Liver (tissue), 9 donors: ENCODE measurements around the gene LZTS3. TPM values are rescaled to one million over a fixed set of nuclear protein-coding genes. Genes with fewer than 3 reads are reported as not detected.

Experiments used
- DNase-seq: peaks from one replicate; pipeline ENCODE4 v3.0.0-alpha.2; 2017; ENCODE audit warnings: low spot score
- H3K27ac ChIP-seq, 2 donors: one replicate each; pipeline ENCODE4 v1.7.0; 2013; ENCODE audit warnings: inconsistent platforms in 2 of 2, low read length in 2 of 2, control low read depth in 1 of 2, low read depth in 1 of 2, mild to moderate bottlenecking in 1 of 2
- H3K27me3 ChIP-seq, 4 donors: one replicate each; pipeline versions ENCODE4 v1.6.1 to v1.7.0; 2013; ENCODE audit warnings: low read length in 3 of 4, inconsistent platforms in 1 of 4, mild to moderate bottlenecking in 1 of 4, moderate library complexity in 1 of 4; ENCODE audit not compliant: control insufficient read depth in 4 of 4, insufficient read depth in 4 of 4
- H3K36me3 ChIP-seq, 4 donors: one replicate each; pipeline versions ENCODE4 v1.6.1 to v1.7.0; 2013; ENCODE audit warnings: low read length in 3 of 4, mild to moderate bottlenecking in 3 of 4, low read depth in 1 of 4, moderate library complexity in 1 of 4; ENCODE audit not compliant: control insufficient read depth in 4 of 4, insufficient read depth in 3 of 4
- H3K4me1 ChIP-seq, 4 donors: one replicate each; pipeline versions ENCODE4 v1.6.1 to v1.7.0; 2013; ENCODE audit warnings: low read length in 3 of 4, mild to moderate bottlenecking in 3 of 4, moderate library complexity in 1 of 4; ENCODE audit not compliant: control insufficient read depth in 4 of 4, insufficient read depth in 4 of 4
- H3K4me3 ChIP-seq, 3 donors: one replicate each; pipeline versions ENCODE4 v1.6.1 to v1.7.0; 2013; ENCODE audit warnings: low read length in 3 of 3, control low read depth in 1 of 3, low read depth in 1 of 3, mild to moderate bottlenecking in 1 of 3
- H3K9ac ChIP-seq, 2 donors: one replicate each; pipeline ENCODE4 v1.7.0; 2013; ENCODE audit warnings: low read length in 2 of 2, mild to moderate bottlenecking in 2 of 2, moderate library complexity in 2 of 2, control low read depth in 1 of 2, low read depth in 1 of 2
- H3K9me3 ChIP-seq, 4 donors: one replicate each; pipeline versions ENCODE4 v1.6.1 to v1.7.0; 2013; ENCODE audit warnings: low read length in 3 of 4; ENCODE audit not compliant: control insufficient read depth in 4 of 4
- FOXA1 ChIP-seq: IDR thresholded peaks from 2 replicates; pipeline ENCODE4 v1.6.1; 2016; ENCODE audit warnings: antibody characterized with exemption
- FOXA2 ChIP-seq: IDR thresholded peaks from 2 replicates; pipeline ENCODE4 v1.6.1; 2016; ENCODE audit warnings: antibody characterized with exemption
- GABPA ChIP-seq, 2 donors: IDR thresholded peaks in 1 of 2; conservative IDR thresholded peaks in 1 of 2; 2 replicates each; pipeline ENCODE4 v1.6.1; 2016; ENCODE audit warnings: antibody characterized with exemption in 2 of 2, mild to moderate bottlenecking in 1 of 2, moderate library complexity in 1 of 2
- HNF4A ChIP-seq, 2 donors: conservative IDR thresholded peaks; 2 replicates each; pipeline ENCODE4 v1.6.1; 2016; ENCODE audit warnings: antibody characterized with exemption in 2 of 2, mild to moderate bottlenecking in 2 of 2
- HNF4G ChIP-seq: IDR thresholded peaks from 2 replicates; pipeline ENCODE4 v1.6.1; 2016; ENCODE audit warnings: antibody characterized with exemption
- JUND ChIP-seq, 2 donors: IDR thresholded peaks; 2 replicates each; pipeline ENCODE4 v1.6.1; 2016; ENCODE audit warnings: antibody characterized with exemption in 2 of 2
- NR2F2 ChIP-seq: IDR thresholded peaks from 2 replicates; pipeline ENCODE4 v1.6.1; 2016; ENCODE audit warnings: antibody characterized with exemption
- RAD21 ChIP-seq, 2 donors: IDR thresholded peaks; 2 replicates each; pipeline ENCODE4 v1.6.1; 2016; ENCODE audit warnings: antibody characterized with exemption in 2 of 2, mild to moderate bottlenecking in 2 of 2
- RXRA ChIP-seq, 2 donors: IDR thresholded peaks; 2 replicates each; pipeline ENCODE4 v1.6.1; 2017 to 2018; ENCODE audit warnings: antibody characterized with exemption in 2 of 2, mild to moderate bottlenecking in 1 of 2
- TAF1 ChIP-seq: conservative IDR thresholded peaks from 2 replicates; pipeline ENCODE4 v1.6.1; 2016; ENCODE audit warnings: antibody characterized with exemption, mild to moderate bottlenecking
- YY1 ChIP-seq: IDR thresholded peaks from 2 replicates; pipeline ENCODE4 v1.6.1; 2016; ENCODE audit warnings: antibody characterized with exemption, mild to moderate bottlenecking
- WGBS: extraction: QIAGEN DNeasy Blood & Tissue Kit; methylation state at CpG from one replicate; pipeline ENCODE4 v1.1.7; 2013; 5-methylcytosine and 5-hydroxymethylcytosine counted together
- polyA plus RNA-seq, 2 donors: library from polyadenylated mRNA; stranded (reverse) in 1 of 2; unstranded in 1 of 2; fragments of 200-250 nt in 1 of 2; fragments of >200 nt in 1 of 2; fragmentation: Nextera tagmentation in 1 of 2; extraction: Ambion mirVana in 1 of 2; gene quantifications; one replicate each; pipeline versions ENCODE4 v1.2.1 to v1.2.3, GENCODE V29; 2013 to 2015
- total RNA-seq, 2 donors: library from RNA; depleted of rRNA; stranded (reverse); fragments of >200 nt; gene quantifications; one replicate each; pipeline ENCODE4 v1.2.3, GENCODE V29; 2014
- TF ChIP-seq, protein P1 (sequence below): fragments of 150-350 bp; IDR thresholded peaks from 2 replicates; pipeline ENCODE4 v1.5.1; 2017; ENCODE audit warnings: improper control_type of control experiment, low read depth, low read length; ENCODE audit not compliant: missing input control
- TF ChIP-seq, protein P2 (sequence below): IDR thresholded peaks from 2 replicates; pipeline ENCODE4 v1.6.1; 2016; ENCODE audit warnings: antibody characterized with exemption
- TF ChIP-seq, protein P3 (sequence below): IDR thresholded peaks from 2 replicates; pipeline ENCODE4 v1.6.1; 2016; ENCODE audit warnings: antibody characterized with exemption
- TF ChIP-seq, protein P4 (sequence below): IDR thresholded peaks from 2 replicates; pipeline ENCODE4 v1.6.1; 2016; ENCODE audit warnings: antibody characterized with exemption, mild to moderate bottlenecking
- donor health status: healthy.
- donor health status: healthy.
- donor health status: healthy.
- donor health status: healthy.
- donor health status: healthy.

LZTS3 gene
- total and polyA plus RNA-seq, 4 donors = 1.9 to 3.7 (median 3.5) TPM

DNA sequence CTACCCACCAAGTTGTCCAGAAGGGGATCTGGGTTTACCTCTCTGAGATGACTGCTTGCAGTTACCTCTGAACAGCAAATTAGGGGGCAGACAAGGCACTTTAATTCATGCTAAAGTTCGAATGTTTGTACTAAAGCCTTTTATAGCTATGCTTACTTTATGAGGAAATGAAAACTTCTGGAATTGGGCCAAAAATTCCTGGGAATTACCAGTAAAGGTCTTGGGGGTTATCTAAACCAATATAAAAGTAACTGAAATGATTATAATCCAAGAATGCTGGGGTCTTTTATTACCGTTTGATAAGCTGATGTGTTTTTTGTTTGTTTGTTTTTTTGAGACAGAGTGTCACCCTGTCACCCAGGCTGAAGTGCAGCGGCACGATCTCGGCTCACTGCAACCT lies 7.9 kb upstream of the LZTS3 start (continued):
- TF ChIP-seq, protein P1, sequence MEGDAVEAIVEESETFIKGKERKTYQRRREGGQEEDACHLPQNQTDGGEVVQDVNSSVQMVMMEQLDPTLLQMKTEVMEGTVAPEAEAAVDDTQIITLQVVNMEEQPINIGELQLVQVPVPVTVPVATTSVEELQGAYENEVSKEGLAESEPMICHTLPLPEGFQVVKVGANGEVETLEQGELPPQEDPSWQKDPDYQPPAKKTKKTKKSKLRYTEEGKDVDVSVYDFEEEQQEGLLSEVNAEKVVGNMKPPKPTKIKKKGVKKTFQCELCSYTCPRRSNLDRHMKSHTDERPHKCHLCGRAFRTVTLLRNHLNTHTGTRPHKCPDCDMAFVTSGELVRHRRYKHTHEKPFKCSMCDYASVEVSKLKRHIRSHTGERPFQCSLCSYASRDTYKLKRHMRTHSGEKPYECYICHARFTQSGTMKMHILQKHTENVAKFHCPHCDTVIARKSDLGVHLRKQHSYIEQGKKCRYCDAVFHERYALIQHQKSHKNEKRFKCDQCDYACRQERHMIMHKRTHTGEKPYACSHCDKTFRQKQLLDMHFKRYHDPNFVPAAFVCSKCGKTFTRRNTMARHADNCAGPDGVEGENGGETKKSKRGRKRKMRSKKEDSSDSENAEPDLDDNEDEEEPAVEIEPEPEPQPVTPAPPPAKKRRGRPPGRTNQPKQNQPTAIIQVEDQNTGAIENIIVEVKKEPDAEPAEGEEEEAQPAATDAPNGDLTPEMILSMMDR = no peak
- TF ChIP-seq NR2F2 = no peak
- no peak for TF ChIP-seq YY1
- TF ChIP-seq, protein P2, sequence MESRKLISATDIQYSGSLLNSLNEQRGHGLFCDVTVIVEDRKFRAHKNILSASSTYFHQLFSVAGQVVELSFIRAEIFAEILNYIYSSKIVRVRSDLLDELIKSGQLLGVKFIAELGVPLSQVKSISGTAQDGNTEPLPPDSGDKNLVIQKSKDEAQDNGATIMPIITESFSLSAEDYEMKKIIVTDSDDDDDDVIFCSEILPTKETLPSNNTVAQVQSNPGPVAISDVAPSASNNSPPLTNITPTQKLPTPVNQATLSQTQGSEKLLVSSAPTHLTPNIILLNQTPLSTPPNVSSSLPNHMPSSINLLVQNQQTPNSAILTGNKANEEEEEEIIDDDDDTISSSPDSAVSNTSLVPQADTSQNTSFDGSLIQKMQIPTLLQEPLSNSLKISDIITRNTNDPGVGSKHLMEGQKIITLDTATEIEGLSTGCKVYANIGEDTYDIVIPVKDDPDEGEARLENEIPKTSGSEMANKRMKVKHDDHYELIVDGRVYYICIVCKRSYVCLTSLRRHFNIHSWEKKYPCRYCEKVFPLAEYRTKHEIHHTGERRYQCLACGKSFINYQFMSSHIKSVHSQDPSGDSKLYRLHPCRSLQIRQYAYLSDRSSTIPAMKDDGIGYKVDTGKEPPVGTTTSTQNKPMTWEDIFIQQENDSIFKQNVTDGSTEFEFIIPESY = no peak
- no peak for TF ChIP-seq HNF4A (conservative IDR thresholded peaks at IDR 0.05)
- no peak for TF ChIP-seq FOXA1

DNA sequence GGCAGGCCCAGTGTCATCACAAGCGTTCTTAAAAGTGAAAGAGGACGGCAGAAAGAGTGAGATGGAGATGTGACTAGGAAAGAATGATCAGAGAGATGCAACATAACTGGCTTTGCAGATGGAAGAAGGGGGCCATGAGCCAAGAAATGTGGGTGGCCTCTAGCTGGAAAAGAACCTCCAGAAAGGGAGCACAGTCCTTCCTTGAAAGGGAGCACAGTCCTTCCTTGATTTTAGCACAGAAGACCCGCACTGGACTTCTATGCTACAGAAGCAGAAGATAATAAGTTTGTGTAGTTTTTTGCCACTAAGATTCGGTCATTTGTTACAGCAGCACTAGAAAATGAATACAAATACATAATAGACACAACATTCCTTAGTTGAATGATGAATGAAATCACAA lies 7.0 kb upstream of the LZTS3 start:
- TF ChIP-seq YY1 (no peak), RXRA (IDR thresholded peaks at IDR 0.05) (no peak), TAF1 (no peak), GABPA (IDR thresholded peaks at IDR 0.05 in 1 of 2, conservative IDR thresholded peaks at IDR 0.05 in 1 of 2) (no peak), FOXA2 (no peak)
- TF ChIP-seq, protein P2 = no peak
- no peak overlapping the region for H3K4me3 ChIP-seq
- no peaks in the 10 kb centered on the region for H3K27me3 ChIP-seq
- peaks cover 0 to 2% (median under 1%) of the 10 kb centered on the region in 4 donors for H3K4me1 ChIP-seq
- no peak for DNase-seq
- WGBS = 81% methylated on average over 4 of the region's 4 CpGs
- peaks cover 0 to 3% (median 0%) of the 10 kb centered on the region in 4 donors for H3K36me3 ChIP-seq
- H3K9ac ChIP-seq = no peak overlapping the region
- H3K27ac ChIP-seq = no peak overlapping the region
- H3K9me3 ChIP-seq = no peaks in the 10 kb centered on the region

DNA sequence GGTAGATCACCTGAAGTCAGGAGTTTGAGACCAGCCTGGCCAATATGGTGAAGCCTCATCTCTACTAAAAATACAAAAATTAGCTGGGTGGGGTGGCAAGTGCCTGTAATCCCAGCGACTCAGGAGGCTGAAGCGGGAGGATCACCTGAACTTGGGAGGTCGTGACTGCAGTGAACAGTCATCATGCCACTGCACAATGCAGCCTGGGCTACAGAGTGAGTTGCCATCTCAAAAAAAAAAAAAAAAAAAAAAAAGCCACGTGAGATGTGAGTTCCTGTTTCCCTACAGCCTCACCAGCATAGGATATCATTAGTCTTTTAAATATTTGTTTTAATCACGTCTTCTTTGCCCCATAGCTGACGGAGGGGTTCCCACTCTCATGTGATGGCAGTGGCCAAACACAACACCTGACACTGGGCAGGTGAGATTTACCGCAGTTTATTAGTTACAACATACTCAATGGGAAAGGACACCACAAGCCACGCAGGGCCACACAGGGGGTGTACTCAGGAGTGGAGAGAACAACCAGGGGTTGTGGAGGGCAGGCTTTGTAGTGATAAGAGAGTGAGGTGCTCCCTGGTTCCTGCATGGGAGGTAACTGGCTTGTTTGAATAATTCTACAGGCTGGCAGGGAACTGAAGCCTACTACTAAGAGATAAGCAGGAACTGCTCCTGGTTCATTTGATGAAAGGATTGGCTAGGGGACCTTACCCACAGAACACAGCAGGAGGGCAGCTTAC lies 4.6 kb upstream of the LZTS3 start:
- Histone ChIP-seq H3K9ac (no peak overlapping the region), H3K4me1 (peaks cover 6 to 19% (median 9%) of the 10 kb centered on the region in 4 donors), H3K4me3 (no peak overlapping the region), H3K27me3 (no peaks in the 10 kb centered on the region), H3K36me3 (no peaks in the 10 kb centered on the region), H3K9me3 (no peaks in the 10 kb centered on the region), H3K27ac (no peak overlapping the region)
- TF ChIP-seq HNF4G (no peak), HNF4A (conservative IDR thresholded peaks at IDR 0.05) (no peak), FOXA2 (no peak), JUND (IDR thresholded peaks at IDR 0.05) (no peak), RAD21 (IDR thresholded peaks at IDR 0.05) (no peak)
- TF ChIP-seq, protein P3, sequence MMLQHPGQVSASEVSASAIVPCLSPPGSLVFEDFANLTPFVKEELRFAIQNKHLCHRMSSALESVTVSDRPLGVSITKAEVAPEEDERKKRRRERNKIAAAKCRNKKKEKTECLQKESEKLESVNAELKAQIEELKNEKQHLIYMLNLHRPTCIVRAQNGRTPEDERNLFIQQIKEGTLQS = no peak
- TF ChIP-seq, protein P2 = no peak
- TF ChIP-seq, protein P4, sequence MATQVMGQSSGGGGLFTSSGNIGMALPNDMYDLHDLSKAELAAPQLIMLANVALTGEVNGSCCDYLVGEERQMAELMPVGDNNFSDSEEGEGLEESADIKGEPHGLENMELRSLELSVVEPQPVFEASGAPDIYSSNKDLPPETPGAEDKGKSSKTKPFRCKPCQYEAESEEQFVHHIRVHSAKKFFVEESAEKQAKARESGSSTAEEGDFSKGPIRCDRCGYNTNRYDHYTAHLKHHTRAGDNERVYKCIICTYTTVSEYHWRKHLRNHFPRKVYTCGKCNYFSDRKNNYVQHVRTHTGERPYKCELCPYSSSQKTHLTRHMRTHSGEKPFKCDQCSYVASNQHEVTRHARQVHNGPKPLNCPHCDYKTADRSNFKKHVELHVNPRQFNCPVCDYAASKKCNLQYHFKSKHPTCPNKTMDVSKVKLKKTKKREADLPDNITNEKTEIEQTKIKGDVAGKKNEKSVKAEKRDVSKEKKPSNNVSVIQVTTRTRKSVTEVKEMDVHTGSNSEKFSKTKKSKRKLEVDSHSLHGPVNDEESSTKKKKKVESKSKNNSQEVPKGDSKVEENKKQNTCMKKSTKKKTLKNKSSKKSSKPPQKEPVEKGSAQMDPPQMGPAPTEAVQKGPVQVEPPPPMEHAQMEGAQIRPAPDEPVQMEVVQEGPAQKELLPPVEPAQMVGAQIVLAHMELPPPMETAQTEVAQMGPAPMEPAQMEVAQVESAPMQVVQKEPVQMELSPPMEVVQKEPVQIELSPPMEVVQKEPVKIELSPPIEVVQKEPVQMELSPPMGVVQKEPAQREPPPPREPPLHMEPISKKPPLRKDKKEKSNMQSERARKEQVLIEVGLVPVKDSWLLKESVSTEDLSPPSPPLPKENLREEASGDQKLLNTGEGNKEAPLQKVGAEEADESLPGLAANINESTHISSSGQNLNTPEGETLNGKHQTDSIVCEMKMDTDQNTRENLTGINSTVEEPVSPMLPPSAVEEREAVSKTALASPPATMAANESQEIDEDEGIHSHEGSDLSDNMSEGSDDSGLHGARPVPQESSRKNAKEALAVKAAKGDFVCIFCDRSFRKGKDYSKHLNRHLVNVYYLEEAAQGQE = no peak
- DNase-seq = no peak
- WGBS = 76% methylated on average over 8 of the region's 8 CpGs
